HFF-Myc (cell line): ENCODE measurements around the gene FAM83C.

ENCODE experiments used
- DNase-seq: peaks from one replicate; pipeline ENCODE4 v3.0.0-alpha.2; 2011; ENCODE audit warnings: low read depth; ENCODE audit errors: extremely low read depth
- H3K4me3 ChIP-seq: replicated peaks from 2 replicates; pipeline ENCODE4 v1.5.1; 2011; ENCODE audit warnings: low read depth, mild to moderate bottlenecking, control low read depth, low read length
- TF ChIP-seq, protein P1 (sequence below): IDR thresholded peaks from 2 replicates; pipeline ENCODE4 v1.5.1; 2012; ENCODE audit warnings: mild to moderate bottlenecking, low read depth, low read length, control low read depth; ENCODE audit errors: missing control alignments

Gene FAM83C

DNA sequence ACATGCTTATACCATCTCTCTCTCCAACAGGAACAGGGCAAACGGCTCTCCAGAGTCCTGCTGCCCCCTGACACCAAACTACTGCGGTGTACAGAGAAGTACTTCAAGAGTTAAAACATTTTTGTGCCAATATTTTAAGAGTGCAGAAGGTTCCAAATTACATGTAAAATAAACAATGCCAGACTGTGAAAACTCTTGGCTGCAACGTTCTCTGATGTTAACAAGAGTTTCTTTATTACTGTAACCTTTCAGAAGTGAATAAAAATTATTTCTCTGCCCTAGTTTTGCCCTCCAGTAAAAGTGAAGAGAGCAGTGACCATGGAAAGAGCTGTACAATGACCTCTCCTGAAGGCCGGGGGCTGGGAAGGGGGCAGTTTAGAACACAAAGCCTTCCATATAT, 41.4 kb upstream of the FAM83C start:
- H3K4me3 ChIP-seq = no peak overlapping the region
- DNase-seq = no peak
- TF ChIP-seq, protein P1, sequence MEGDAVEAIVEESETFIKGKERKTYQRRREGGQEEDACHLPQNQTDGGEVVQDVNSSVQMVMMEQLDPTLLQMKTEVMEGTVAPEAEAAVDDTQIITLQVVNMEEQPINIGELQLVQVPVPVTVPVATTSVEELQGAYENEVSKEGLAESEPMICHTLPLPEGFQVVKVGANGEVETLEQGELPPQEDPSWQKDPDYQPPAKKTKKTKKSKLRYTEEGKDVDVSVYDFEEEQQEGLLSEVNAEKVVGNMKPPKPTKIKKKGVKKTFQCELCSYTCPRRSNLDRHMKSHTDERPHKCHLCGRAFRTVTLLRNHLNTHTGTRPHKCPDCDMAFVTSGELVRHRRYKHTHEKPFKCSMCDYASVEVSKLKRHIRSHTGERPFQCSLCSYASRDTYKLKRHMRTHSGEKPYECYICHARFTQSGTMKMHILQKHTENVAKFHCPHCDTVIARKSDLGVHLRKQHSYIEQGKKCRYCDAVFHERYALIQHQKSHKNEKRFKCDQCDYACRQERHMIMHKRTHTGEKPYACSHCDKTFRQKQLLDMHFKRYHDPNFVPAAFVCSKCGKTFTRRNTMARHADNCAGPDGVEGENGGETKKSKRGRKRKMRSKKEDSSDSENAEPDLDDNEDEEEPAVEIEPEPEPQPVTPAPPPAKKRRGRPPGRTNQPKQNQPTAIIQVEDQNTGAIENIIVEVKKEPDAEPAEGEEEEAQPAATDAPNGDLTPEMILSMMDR = no peak

DNA sequence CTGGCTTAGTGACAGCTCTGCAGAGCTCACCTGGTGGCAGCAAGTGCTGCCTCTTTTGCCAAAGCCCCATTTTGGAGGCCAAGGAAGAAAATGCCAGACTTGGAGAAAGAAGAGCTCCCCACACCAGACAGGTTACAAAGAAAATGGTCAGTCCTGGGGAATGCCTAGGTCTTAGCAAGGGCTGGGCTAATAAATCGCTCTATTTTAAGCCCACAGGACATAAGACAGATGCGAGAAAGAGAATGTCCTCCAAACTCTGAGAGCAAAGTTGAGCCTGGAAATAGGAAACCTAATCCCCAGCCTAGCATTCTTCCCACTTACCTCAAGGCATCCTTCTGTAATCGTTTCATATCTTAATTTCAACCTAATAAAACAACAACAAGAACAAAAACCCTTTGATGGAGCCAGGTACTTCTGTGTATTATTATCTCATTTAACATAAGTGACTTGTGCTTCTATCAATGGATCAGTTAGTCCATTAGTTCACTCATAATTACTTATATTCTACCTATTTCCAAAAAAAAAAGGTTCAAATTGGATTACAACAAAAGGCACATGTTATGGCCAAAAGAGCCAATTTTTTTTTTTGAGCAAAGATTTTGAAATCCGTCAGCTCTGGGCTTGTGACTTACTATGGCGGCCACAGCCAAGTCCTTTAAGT, 40.4 kb upstream of the FAM83C start:
- DNase-seq = no peak
- TF ChIP-seq, protein P1 = no peak
- H3K4me3 ChIP-seq = no peak overlapping the region

DNA sequence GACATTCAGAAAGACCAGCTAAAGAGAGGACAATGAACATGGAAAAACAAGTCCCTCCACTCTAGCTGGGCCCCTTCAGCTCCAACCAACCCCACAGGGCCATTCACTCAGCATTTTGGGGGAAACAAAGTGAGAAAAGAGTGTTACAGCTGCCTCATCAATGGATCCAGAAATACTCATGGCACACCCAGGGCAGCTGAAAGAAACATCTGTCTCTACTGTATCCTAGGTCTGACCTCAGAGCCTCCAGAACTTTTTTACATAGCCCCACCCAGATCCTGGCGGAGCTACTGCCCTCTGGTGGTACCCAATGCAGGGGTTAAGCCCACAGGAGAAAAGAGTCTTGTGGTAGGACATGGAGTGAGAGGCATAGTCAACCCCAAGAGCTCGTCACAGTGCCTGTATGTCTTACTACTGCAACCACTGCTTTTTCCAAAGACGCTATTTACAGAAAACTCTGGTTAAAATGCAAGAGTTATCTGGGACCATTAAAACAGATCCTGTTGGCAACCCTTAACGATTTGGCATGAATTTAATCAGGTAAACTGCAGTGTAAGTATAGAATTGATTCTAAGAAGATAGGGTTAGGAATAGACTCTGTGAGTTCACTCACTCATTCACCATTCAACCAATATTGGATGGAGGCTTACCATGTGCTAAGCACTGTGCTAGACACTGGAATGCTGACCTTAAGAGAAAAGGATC, 37.4 kb upstream of the FAM83C start:
- H3K4me3 ChIP-seq = no peak overlapping the region
- DNase-seq = no peak
- TF ChIP-seq, protein P1 = peak; percentile 85

DNA sequence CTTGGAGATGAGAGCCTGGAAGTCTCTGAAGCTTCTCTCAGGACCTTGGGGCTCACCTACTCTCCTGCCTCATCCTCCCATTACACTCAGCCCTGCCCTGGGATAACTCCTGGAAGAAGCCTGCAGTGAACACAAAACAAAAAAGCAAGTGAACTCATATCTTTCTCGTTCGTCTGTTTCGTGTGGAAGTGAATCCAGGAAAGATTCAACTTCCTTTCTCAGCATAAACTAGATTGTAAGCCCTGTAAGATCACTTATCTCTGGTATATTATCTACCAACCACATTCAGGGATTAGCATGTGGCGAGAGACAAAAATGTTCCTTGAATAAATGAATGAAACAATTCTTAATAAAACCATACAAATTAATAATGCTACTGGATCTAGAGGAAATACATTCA, 36.5 kb upstream of the FAM83C start:
- no peak overlapping the region for H3K4me3 ChIP-seq
- TF ChIP-seq, protein P1 = no peak
- DNase-seq = no peak

DNA sequence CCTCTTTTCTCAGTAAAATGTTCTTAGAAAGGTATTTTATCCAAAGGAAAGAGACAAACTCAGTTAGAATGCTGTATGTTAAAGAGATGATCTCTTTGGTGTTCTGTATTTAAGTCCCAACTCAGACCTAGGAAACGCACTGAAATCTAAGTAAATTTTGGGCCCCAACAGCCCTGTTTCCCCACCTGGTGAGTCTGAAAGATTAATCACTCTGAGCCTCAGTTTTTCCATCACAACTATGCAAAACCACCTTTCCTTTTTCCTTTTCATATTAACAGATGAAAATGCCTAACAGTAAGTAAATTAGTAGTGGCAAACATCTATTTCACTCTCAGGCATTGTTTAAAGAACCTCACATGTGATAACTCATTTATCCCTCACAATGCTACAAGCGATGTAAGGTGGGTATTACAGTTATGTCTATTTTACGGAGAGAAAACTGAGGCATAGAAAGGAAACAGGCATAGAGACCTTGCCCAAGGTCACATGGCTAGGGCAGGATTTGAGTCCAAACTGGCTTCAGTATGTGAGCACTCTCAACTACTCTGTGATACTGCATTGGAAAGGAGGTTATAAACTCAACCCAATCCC, 36.0 kb upstream of the FAM83C start:
- TF ChIP-seq, protein P1 = no peak
- DNase-seq = no peak
- no peak overlapping the region for H3K4me3 ChIP-seq

DNA sequence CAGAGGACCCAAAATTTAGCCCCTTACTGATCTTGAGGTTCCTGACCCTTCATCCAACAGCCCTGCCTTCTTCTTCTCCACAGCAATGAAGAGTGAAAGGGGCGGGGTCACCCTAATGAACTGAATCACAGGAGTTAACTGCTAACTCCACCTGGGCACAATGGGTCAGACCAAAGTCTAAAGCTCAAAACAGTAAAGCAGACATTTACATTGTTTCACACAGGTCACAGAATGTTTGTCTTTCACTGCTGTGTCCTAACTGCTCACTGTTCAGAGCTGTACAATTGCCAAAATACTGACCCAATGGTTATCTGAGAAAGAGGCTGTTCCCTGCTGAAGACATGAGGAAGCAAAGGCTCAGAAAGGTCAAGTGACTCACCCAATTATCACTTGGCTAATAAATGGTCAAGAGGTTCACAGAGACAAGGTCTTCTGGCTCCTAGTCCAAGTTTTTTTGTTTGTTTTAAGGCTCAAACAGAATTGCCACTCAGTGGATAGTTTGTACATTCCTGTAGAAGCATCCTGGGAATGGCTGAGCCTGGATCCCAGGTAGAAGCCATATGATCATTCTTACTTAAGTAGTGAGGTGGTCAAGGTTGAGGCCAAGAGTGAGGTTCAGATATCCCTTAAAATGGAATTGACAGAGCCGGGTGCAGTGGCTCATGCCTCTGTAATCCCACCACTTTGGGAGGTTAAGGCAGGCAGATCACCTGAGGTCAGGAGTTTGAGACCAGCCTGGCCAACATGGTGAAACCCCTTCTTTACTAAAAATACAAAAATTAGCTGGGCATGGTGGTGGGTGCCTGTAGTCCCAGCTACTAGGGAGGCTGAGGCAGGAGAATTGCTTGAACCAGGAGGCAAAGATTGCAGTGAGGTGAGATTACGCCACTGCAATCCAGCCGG, 35.1 kb upstream of the FAM83C start:
- DNase-seq = no peak
- TF ChIP-seq, protein P1 = no peak
- H3K4me3 ChIP-seq = no peak overlapping the region
